Measurements from ENCODE around the gene FIGLA. TPM values are rescaled to one million over a fixed set of nuclear protein-coding genes. Genes with fewer than 3 reads are reported as not detected.

The FIGLA gene
- total and polyA plus RNA-seq, 2 of the 8 experiments (the other 6 are each of a cell fraction or from before 2014, with no cell fraction given), result not detected

DNA sequence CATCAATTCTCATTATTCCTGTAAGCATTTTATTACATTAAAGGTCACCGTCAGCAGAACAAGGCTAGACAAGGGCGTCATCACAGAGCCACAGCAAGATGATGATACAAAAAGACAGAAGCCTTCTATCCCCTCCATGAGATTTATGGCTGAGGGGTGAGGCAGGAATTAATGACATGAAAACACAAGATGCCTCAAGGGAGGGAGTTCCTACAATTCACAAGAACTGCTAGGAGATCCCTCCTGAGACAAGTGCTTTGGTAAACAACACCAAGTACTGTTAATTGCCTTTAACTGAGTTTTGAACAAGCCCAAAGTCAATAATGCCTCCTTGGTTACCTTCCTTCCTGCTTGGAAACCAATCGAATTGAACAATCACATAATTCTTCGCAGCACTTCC lies 36.5 kb downstream of the FIGLA start (continued):
- TF ChIP-seq, protein P1, sequence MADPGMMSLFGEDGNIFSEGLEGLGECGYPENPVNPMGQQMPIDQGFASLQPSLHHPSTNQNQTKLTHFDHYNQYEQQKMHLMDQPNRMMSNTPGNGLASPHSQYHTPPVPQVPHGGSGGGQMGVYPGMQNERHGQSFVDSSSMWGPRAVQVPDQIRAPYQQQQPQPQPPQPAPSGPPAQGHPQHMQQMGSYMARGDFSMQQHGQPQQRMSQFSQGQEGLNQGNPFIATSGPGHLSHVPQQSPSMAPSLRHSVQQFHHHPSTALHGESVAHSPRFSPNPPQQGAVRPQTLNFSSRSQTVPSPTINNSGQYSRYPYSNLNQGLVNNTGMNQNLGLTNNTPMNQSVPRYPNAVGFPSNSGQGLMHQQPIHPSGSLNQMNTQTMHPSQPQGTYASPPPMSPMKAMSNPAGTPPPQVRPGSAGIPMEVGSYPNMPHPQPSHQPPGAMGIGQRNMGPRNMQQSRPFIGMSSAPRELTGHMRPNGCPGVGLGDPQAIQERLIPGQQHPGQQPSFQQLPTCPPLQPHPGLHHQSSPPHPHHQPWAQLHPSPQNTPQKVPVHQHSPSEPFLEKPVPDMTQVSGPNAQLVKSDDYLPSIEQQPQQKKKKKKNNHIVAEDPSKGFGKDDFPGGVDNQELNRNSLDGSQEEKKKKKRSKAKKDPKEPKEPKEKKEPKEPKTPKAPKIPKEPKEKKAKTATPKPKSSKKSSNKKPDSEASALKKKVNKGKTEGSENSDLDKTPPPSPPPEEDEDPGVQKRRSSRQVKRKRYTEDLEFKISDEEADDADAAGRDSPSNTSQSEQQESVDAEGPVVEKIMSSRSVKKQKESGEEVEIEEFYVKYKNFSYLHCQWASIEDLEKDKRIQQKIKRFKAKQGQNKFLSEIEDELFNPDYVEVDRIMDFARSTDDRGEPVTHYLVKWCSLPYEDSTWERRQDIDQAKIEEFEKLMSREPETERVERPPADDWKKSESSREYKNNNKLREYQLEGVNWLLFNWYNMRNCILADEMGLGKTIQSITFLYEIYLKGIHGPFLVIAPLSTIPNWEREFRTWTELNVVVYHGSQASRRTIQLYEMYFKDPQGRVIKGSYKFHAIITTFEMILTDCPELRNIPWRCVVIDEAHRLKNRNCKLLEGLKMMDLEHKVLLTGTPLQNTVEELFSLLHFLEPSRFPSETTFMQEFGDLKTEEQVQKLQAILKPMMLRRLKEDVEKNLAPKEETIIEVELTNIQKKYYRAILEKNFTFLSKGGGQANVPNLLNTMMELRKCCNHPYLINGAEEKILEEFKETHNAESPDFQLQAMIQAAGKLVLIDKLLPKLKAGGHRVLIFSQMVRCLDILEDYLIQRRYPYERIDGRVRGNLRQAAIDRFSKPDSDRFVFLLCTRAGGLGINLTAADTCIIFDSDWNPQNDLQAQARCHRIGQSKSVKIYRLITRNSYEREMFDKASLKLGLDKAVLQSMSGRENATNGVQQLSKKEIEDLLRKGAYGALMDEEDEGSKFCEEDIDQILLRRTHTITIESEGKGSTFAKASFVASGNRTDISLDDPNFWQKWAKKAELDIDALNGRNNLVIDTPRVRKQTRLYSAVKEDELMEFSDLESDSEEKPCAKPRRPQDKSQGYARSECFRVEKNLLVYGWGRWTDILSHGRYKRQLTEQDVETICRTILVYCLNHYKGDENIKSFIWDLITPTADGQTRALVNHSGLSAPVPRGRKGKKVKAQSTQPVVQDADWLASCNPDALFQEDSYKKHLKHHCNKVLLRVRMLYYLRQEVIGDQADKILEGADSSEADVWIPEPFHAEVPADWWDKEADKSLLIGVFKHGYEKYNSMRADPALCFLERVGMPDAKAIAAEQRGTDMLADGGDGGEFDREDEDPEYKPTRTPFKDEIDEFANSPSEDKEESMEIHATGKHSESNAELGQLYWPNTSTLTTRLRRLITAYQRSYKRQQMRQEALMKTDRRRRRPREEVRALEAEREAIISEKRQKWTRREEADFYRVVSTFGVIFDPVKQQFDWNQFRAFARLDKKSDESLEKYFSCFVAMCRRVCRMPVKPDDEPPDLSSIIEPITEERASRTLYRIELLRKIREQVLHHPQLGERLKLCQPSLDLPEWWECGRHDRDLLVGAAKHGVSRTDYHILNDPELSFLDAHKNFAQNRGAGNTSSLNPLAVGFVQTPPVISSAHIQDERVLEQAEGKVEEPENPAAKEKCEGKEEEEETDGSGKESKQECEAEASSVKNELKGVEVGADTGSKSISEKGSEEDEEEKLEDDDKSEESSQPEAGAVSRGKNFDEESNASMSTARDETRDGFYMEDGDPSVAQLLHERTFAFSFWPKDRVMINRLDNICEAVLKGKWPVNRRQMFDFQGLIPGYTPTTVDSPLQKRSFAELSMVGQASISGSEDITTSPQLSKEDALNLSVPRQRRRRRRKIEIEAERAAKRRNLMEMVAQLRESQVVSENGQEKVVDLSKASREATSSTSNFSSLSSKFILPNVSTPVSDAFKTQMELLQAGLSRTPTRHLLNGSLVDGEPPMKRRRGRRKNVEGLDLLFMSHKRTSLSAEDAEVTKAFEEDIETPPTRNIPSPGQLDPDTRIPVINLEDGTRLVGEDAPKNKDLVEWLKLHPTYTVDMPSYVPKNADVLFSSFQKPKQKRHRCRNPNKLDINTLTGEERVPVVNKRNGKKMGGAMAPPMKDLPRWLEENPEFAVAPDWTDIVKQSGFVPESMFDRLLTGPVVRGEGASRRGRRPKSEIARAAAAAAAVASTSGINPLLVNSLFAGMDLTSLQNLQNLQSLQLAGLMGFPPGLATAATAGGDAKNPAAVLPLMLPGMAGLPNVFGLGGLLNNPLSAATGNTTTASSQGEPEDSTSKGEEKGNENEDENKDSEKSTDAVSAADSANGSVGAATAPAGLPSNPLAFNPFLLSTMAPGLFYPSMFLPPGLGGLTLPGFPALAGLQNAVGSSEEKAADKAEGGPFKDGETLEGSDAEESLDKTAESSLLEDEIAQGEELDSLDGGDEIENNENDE (IDR thresholded peaks at IDR 0.05; ENCODE audit: insufficient replicate concordance, low read length), result no peak
- no peak for TF ChIP-seq RBBP5 (IDR thresholded peaks at IDR 0.05; ENCODE audit: borderline replicate concordance, low read depth, low read length)
- TF ChIP-seq KDM5A (IDR thresholded peaks at IDR 0.05; ENCODE audit: low read length), result no peak
- TF ChIP-seq TBP (IDR thresholded peaks at IDR 0.05; ENCODE audit: low read depth, low read length), result no peak
- no peak for TF ChIP-seq TEAD4 (IDR thresholded peaks at IDR 0.05; ENCODE audit: low read depth, low read length)
- no peak for TF ChIP-seq RFX5 (IDR thresholded peaks at IDR 0.05; ENCODE audit: borderline replicate concordance, low read depth, low read length)
- TF ChIP-seq ZNF274 (IDR thresholded peaks at IDR 0.05; ENCODE audit: borderline replicate concordance, extremely low read depth, low read length), result no peak
- TF ChIP-seq SP1 (IDR thresholded peaks at IDR 0.05; ENCODE audit: low read depth, low read length), result no peak
